Upper lobe of left lung (tissue), 4 donors: ENCODE results near the gene MZF1.

Source experiments
- EP300 ChIP-seq, 4 donors: sonication (generic); formaldehyde crosslinking; IDR thresholded peaks; one replicate each; pipeline ENCODE4 v1.5.1; 2017; ENCODE audit warnings: antibody characterized with exemption in 4 of 4, control low read depth in 2 of 4
- POLR2A ChIP-seq, 4 donors: fragments of 450-650 bp; IDR thresholded peaks; one replicate each; pipeline ENCODE4 v1.5.1; 2016 to 2017; ENCODE audit warnings: antibody characterized with exemption in 4 of 4, mild to moderate bottlenecking in 2 of 4
- POLR2AphosphoS5 ChIP-seq, 2 donors: sonication (generic); formaldehyde crosslinking; IDR thresholded peaks; one replicate each; pipeline ENCODE4 v1.5.1; 2017; ENCODE audit warnings: antibody characterized with exemption in 2 of 2
- TF ChIP-seq, protein P1 (sequence below), 6 experiments: fragments of 450-650 bp in 4 of 6; fragments of 200-600 bp in 2 of 6; sonication (generic) in 2 of 6; IDR thresholded peaks; one replicate each; pipeline ENCODE4 v1.5.1; 2016 to 2019; ENCODE audit warnings: antibody characterized with exemption in 6 of 6

DNA sequence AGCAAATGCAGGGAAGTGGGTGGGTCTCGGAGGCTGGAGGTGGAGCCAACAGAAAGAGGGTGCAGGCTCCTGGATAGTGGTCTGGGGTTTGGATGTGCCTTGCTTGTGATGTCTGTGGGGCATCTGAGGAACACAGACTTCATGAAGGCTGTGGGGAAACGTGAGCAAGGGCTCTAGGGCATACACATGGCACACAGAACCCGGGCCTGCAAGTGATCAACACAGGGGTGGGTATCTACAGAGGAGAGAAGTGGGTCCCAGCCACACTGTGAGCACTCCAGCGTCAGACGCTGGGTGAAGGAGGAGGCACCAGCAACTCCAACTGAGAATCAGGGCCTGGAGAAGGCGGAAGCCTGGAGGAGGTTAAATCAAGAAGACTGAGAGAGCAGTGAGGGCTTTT is 9.3 kb downstream of the MZF1 start:
- TF ChIP-seq, protein P1, sequence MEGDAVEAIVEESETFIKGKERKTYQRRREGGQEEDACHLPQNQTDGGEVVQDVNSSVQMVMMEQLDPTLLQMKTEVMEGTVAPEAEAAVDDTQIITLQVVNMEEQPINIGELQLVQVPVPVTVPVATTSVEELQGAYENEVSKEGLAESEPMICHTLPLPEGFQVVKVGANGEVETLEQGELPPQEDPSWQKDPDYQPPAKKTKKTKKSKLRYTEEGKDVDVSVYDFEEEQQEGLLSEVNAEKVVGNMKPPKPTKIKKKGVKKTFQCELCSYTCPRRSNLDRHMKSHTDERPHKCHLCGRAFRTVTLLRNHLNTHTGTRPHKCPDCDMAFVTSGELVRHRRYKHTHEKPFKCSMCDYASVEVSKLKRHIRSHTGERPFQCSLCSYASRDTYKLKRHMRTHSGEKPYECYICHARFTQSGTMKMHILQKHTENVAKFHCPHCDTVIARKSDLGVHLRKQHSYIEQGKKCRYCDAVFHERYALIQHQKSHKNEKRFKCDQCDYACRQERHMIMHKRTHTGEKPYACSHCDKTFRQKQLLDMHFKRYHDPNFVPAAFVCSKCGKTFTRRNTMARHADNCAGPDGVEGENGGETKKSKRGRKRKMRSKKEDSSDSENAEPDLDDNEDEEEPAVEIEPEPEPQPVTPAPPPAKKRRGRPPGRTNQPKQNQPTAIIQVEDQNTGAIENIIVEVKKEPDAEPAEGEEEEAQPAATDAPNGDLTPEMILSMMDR (IDR thresholded peaks at IDR 0.05) = no peak
- TF ChIP-seq POLR2AphosphoS5 (IDR thresholded peaks at IDR 0.05) (no peak), EP300 (IDR thresholded peaks at IDR 0.05) (no peak), POLR2A (IDR thresholded peaks at IDR 0.05) (no peak)
